ENCODE results near the gene ADIRF.
"Not testable (repeated sequence)": the region's sequence is repeated elsewhere in the genome, so short reads cannot be mapped to it uniquely, and the experiment has no call there.

Gene ADIRF

GRCh38 chr10:86968271-86968993, at the start of gene ADIRF:
Gene ADIRF, plus strand, starts transcription at chr10:86968482. Its CDS starts 63 bp downstream, at chr10:86968545.
- no peak for DNase-seq

- no peak for DNase-seq
Measured at GRCh38 chr10:86922553-86922961, 45.7 kb upstream of the ADIRF start.

- DNase-seq, result no peak
Measured at GRCh38 chr10:86929468-86930380, 38.6 kb upstream of the ADIRF start.

GRCh38 chr10:86931872-86932271, 36.4 kb upstream of the ADIRF start:
- no peak for DNase-seq

GRCh38 chr10:86932674-86933073, 35.6 kb upstream of the ADIRF start:
- no peak for DNase-seq

GRCh38 chr10:86934162-86934711, 34.0 kb upstream of the ADIRF start:
- not testable (repeated sequence) for DNase-seq

GRCh38 chr10:86936661-86937501, 31.4 kb upstream of the ADIRF start:
- DNase-seq, result no peak

- DNase-seq, result no peak
Measured at GRCh38 chr10:86937502-86938154, 30.7 kb upstream of the ADIRF start.

GRCh38 chr10:86938260-86938659, 30.0 kb upstream of the ADIRF start:
- no peak for DNase-seq

- DNase-seq, result not testable (repeated sequence)
Measured at GRCh38 chr10:86940076-86940475, 28.2 kb upstream of the ADIRF start.

- no peak for DNase-seq
Measured at GRCh38 chr10:86940677-86941076, 27.6 kb upstream of the ADIRF start.

GRCh38 chr10:86941426-86941825, 26.9 kb upstream of the ADIRF start:
- DNase-seq, result no peak

GRCh38 chr10:86941991-86942421, 26.3 kb upstream of the ADIRF start:
- no peak for DNase-seq

GRCh38 chr10:86942441-86943315, 25.6 kb upstream of the ADIRF start:
- DNase-seq, result no peak

- no peak for DNase-seq
Measured at GRCh38 chr10:86943316-86944030, 24.8 kb upstream of the ADIRF start.

- no peak for DNase-seq
Measured at GRCh38 chr10:86944031-86944419, 24.3 kb upstream of the ADIRF start.

- no peak for DNase-seq
Measured at GRCh38 chr10:86944471-86944870, 23.8 kb upstream of the ADIRF start.

- no peak for DNase-seq
Measured at GRCh38 chr10:86944907-86945306, 23.4 kb upstream of the ADIRF start.

GRCh38 chr10:86945361-86946212, 22.7 kb upstream of the ADIRF start:
- no peak for DNase-seq
